Body of pancreas (tissue), 4 donors: Measurements from ENCODE around the gene CRAT. TPM values are rescaled to one million over a fixed set of nuclear protein-coding genes. Genes with fewer than 3 reads are reported as not detected.

Experiments used
- ATAC-seq: fragments of 150-250 bp; one replicate; pipeline ENCODE4 v1.9.1; 2016
- DNase-seq, 4 donors: peaks; one replicate each; pipeline ENCODE4 v3.0.0-alpha.2; 2019
- H3K27ac ChIP-seq, 4 donors: fragments of 200-600 bp; sonication (generic); 1 replicate in 3 of 4; 2 replicates in 1 of 4; pipeline versions ENCODE4 v1.5.1 to v1.6.1; 2016 to 2019; ENCODE audit warnings: mild to moderate bottlenecking in 1 of 4, mixed read lengths in 1 of 4, moderate library complexity in 1 of 4
- H3K27me3 ChIP-seq, 2 donors: fragments of 200-600 bp; sonication (generic); one replicate each; pipeline ENCODE4 v1.6.0; 2016; ENCODE audit warnings: mild to moderate bottlenecking in 1 of 2
- H3K36me3 ChIP-seq, 2 donors: fragments of 200-600 bp; sonication (generic); replicated peaks in 1 of 2; 2 replicates each; pipeline ENCODE4 v1.5.1; 2016; ENCODE audit warnings: low read depth in 2 of 2; ENCODE audit not compliant: insufficient read depth in 1 of 2
- H3K4me1 ChIP-seq: fragments of 200-600 bp; sonication (generic); one replicate; pipeline ENCODE4 v1.6.0; 2016
- H3K4me3 ChIP-seq, 2 donors: fragments of 200-600 bp; sonication (generic); 1 replicate in 1 of 2; 2 replicates in 1 of 2; pipeline ENCODE4 v1.5.1; 2016 to 2019
- H3K9me3 ChIP-seq, 3 donors: fragments of 200-600 bp; sonication (generic); 1 replicate in 2 of 3; 2 replicates in 1 of 3; pipeline ENCODE4 v1.5.1; 2016
- CTCF ChIP-seq, 7 experiments: fragments of 450-650 bp in 4 of 7; fragments of 200-600 bp in 3 of 7; sonication (generic) in 3 of 7; IDR thresholded peaks; one replicate each; pipeline ENCODE4 v1.5.1; 2016 to 2019; ENCODE audit warnings: antibody characterized with exemption in 7 of 7
- POLR2A ChIP-seq, 3 donors: fragments of 450-650 bp; IDR thresholded peaks; one replicate each; pipeline ENCODE4 v1.6.1; 2016; ENCODE audit warnings: antibody characterized with exemption in 3 of 3, mild to moderate bottlenecking in 2 of 3
- WGBS, 2 donors: methylation state at CpG; one replicate each; pipeline ENCODE4 v1.1.5; 2017; 5-methylcytosine and 5-hydroxymethylcytosine counted together
- intact Hi-C: fragments of 100-400 bp; cut with DNase I; formaldehyde crosslinking; loops from one replicate; pipeline ENCODE4 v1.15.1; 2023
- total RNA-seq, 2 donors: library from RNA; depleted of rRNA; stranded (reverse); fragments of >200 nt; gene quantifications; one replicate each; pipeline ENCODE4 v1.1.0, GENCODE V29; 2016

The CRAT gene
- total RNA-seq, 2 donors from 2014 or later, result 84.8 to 112 TPM

- Histone ChIP-seq H3K4me1 (peaks cover 61% of the 10 kb centered on the region), H3K9me3 (no peaks in the 10 kb centered on the region), H3K4me3 (no peak overlapping the region), H3K36me3 (peaks cover 0 to 3% of the 10 kb centered on the region in 2 donors), H3K27me3 (no peaks in the 10 kb centered on the region), H3K27ac (peak overlapping the region; percentile 97 to 100 (median 100))
- intact Hi-C loops, result loop anchor here (10.0 kb wide), 1 partner anchor 645 kb away; no protein-coding TSS in a partner anchor
- DNase-seq (peak; percentile 81 to 88 (median 84)), ATAC-seq (peak; percentile 69)
- TF ChIP-seq CTCF (IDR thresholded peaks at IDR 0.05) (peak; percentile 86 to 98 (median 96)), POLR2A (IDR thresholded peaks at IDR 0.05) (no peak)
- 0 to 10% methylated on average over 8 to 13 of the region's 13 CpGs for WGBS, 2 donors
These were observed 28.8 kb upstream of the CRAT start for GRCh38 chr9:129139233-129139992.

- H3K4me3 ChIP-seq, result no peak overlapping the region
- peak; percentile 44 to 76 (median 61) for DNase-seq
- ATAC-seq, result peak; percentile 10
- H3K27ac ChIP-seq, result peak overlapping the region; percentile 75 to 100 (median 98)
- H3K9me3 ChIP-seq, result no peaks in the 10 kb centered on the region
- WGBS, 2 donors, result 17 to 29% methylated on average over 8 to 21 of the region's 21 CpGs
- H3K4me1 ChIP-seq, result peaks cover 56% of the 10 kb centered on the region
- H3K36me3 ChIP-seq, result peaks cover 0 to 3% of the 10 kb centered on the region in 2 donors
- TF ChIP-seq CTCF (IDR thresholded peaks at IDR 0.05), result no peak
- peak in 1 of 3 donors; percentile 30 for TF ChIP-seq POLR2A (IDR thresholded peaks at IDR 0.05)
- intact Hi-C loops, result loop anchor here (10.0 kb wide), 1 partner anchor 646 kb away; no protein-coding TSS in a partner anchor
- H3K27me3 ChIP-seq, result no peaks in the 10 kb centered on the region
These were observed 28.1 kb upstream of the CRAT start for GRCh38 chr9:129138476-129139232.

- DNase-seq (no peak), ATAC-seq (no peak)
- Histone ChIP-seq H3K36me3 (peaks cover 0 to 3% of the 10 kb centered on the region in 2 donors), H3K4me3 (no peak overlapping the region), H3K27ac (peak overlapping the region; percentile 75 to 100 (median 98)), H3K27me3 (no peaks in the 10 kb centered on the region), H3K4me1 (peaks cover 50% of the 10 kb centered on the region), H3K9me3 (no peaks in the 10 kb centered on the region)
- TF ChIP-seq POLR2A (IDR thresholded peaks at IDR 0.05) (no peak), CTCF (IDR thresholded peaks at IDR 0.05) (no peak)
- intact Hi-C loops, result loop anchor here (10.0 kb wide), 1 partner anchor 647 kb away; no protein-coding TSS in a partner anchor
- WGBS, 2 donors, result 90 to 100% methylated on average over 5 to 8 of the region's 9 CpGs
These were observed 27.5 kb upstream of the CRAT start for GRCh38 chr9:129138144-129138462.

- WGBS, 2 donors, result 86 to 91% methylated on average over 16 to 19 of the region's 19 CpGs
- ATAC-seq (no peak), DNase-seq (no peak)
- no peak overlapping the region for H3K4me3 ChIP-seq
- intact Hi-C loops, result loop anchor here (10.0 kb wide), 1 partner anchor 647 kb away; no protein-coding TSS in a partner anchor
- peaks cover 44% of the 10 kb centered on the region for H3K4me1 ChIP-seq
- no peak for TF ChIP-seq CTCF (IDR thresholded peaks at IDR 0.05)
- no peak for TF ChIP-seq POLR2A (IDR thresholded peaks at IDR 0.05)
- H3K27me3 ChIP-seq, result no peaks in the 10 kb centered on the region
- H3K9me3 ChIP-seq, result no peaks in the 10 kb centered on the region
- peak overlapping the region; percentile 26 to 100 (median 98) for H3K27ac ChIP-seq
- H3K36me3 ChIP-seq, result peaks cover 0 to 3% of the 10 kb centered on the region in 2 donors
These were observed 26.9 kb upstream of the CRAT start for GRCh38 chr9:129137292-129138143.
